Measurements from ENCODE around the gene FMN2. TPM values are rescaled to one million over a fixed set of nuclear protein-coding genes. Genes with fewer than 3 reads are reported as not detected.

FMN2 gene
- total RNA-seq, 1 donor from 2014 or later, result not detected

GRCh38 chr1:240090014-240090413 is 1.7 kb upstream of the FMN2 start:
- Mint-ChIP-seq H3K27ac (no peak overlapping the region), H3K27me3 (peaks cover 26% of the 10 kb centered on the region), H3K4me1 (peaks cover 5% of the 10 kb centered on the region), H3K4me3 (no peak overlapping the region), H3K9me3 (peaks cover 2% of the 10 kb centered on the region), H3K36me3 (ENCODE audit: low read depth) (no peaks in the 10 kb centered on the region)
- CTCF ChIA-PET, result no interaction called here
- DNase-seq, result no peak
- intact Hi-C loops (cut with micrococcal nuclease), result no loop called here
- POLR2A ChIA-PET, result no interaction called here
- ATAC-seq (ENCODE audit: low read depth), result no peak
- no peak for TF ChIP-seq CTCF (IDR thresholded peaks at IDR 0.05)

GRCh38 chr1:240090957-240091600 is 604 bp upstream of the FMN2 start:
- TF ChIP-seq CTCF (IDR thresholded peaks at IDR 0.05), result no peak

GRCh38 chr1:240092301-240093119 is 827 bp downstream of the FMN2 start:
- Mint-ChIP-seq H3K4me1 (peaks cover 5% of the 10 kb centered on the region), H3K27me3 (peaks cover 29% of the 10 kb centered on the region), H3K4me3 (no peak overlapping the region), H3K27ac (no peak overlapping the region), H3K36me3 (ENCODE audit: low read depth) (no peaks in the 10 kb centered on the region), H3K9me3 (no peaks in the 10 kb centered on the region)
- CTCF ChIA-PET, result no interaction called here
- POLR2A ChIA-PET, result no interaction called here
- no peak for ATAC-seq (ENCODE audit: low read depth)
- no peak for DNase-seq
- intact Hi-C loops (cut with micrococcal nuclease), result no loop called here
- TF ChIP-seq CTCF (IDR thresholded peaks at IDR 0.05), result no peak

More at GRCh38 chr1:240090957-240091600, 604 bp upstream of the FMN2 start:
- peaks cover 26% of the 10 kb centered on the region for H3K27me3 Mint-ChIP-seq
- no peak overlapping the region for H3K27ac Mint-ChIP-seq
- intact Hi-C loops (cut with micrococcal nuclease), result no loop called here
- DNase-seq (no peak), ATAC-seq (ENCODE audit: low read depth) (no peak)
- ChIA-PET CTCF (no interaction called here), POLR2A (no interaction called here)
- no peaks in the 10 kb centered on the region for H3K9me3 Mint-ChIP-seq
- H3K36me3 Mint-ChIP-seq (ENCODE audit: low read depth), result no peaks in the 10 kb centered on the region
- H3K4me1 Mint-ChIP-seq, result peaks cover 5% of the 10 kb centered on the region
- H3K4me3 Mint-ChIP-seq, result peak overlapping the region; percentile 13

GRCh38 chr1:240093120-240093961 is 1.7 kb downstream of the FMN2 start:
- CTCF ChIA-PET, result no interaction called here
- intact Hi-C loops (cut with micrococcal nuclease), result no loop called here
- POLR2A ChIA-PET, result no interaction called here

More at GRCh38 chr1:240093120-240093961, 1.7 kb downstream of the FMN2 start:
- no peak overlapping the region for H3K27ac Mint-ChIP-seq
- H3K4me1 Mint-ChIP-seq, result peaks cover 5% of the 10 kb centered on the region
- H3K9me3 Mint-ChIP-seq, result no peaks in the 10 kb centered on the region
- no peak for TF ChIP-seq CTCF (IDR thresholded peaks at IDR 0.05)
- DNase-seq, result no peak
- ATAC-seq (ENCODE audit: low read depth), result no peak
- H3K36me3 Mint-ChIP-seq (ENCODE audit: low read depth), result no peaks in the 10 kb centered on the region
- peaks cover 29% of the 10 kb centered on the region for H3K27me3 Mint-ChIP-seq
- no peak overlapping the region for H3K4me3 Mint-ChIP-seq
